ENCODE data around the gene KATNAL1.
A peak's percentile ranks its signal among the peaks of the same experiment; 100 is the strongest.
"Not testable (repeated sequence)": the region's sequence is repeated elsewhere in the genome, so short reads cannot be mapped to it uniquely, and the experiment has no call there.

The KATNAL1 gene

DNA sequence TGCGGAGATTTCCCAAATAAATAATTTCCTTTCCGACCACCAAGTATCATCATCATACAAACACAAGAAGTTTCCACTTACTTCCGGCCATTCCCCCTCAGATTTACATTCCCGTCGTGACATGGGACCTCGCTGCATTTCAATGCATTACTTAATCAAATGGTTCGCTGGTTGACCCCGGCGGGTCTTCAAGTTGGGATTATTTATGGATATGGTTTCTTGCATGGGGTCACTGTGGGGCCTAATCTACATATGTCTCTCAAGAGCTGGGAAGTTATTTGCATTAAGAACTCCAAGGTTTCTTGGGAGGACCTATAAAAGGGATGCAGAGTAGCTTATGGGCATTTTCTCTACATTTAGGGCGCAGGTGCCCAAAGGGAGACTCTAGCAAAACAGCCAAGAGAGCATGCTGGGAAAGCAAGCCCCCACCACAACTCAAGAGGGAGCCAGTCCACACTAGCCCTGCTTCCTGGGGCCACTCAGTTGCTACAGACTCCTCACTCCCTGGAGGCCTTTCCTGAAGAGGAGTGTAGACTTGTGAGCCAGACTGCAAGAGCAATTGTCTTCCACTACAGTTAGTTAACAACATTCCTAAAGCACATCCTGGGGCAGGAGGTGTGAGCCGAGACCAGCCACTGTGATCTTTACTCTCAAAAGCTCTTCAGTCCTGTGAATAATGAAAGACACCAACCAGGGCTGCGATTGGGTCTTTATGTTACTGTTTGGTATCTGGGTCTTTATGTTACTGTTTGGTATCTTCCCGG is 125.3 kb downstream of the KATNAL1 start:
- no peak overlapping the region for H3K4me3 ChIP-seq (replicated peaks in 1 of 2; ENCODE audit: low read depth in 2 of 2, low read length in 2 of 2)
- no peak for DNase-seq (ENCODE audit: low read depth in 2 of 2)
- TF ChIP-seq, protein P1, sequence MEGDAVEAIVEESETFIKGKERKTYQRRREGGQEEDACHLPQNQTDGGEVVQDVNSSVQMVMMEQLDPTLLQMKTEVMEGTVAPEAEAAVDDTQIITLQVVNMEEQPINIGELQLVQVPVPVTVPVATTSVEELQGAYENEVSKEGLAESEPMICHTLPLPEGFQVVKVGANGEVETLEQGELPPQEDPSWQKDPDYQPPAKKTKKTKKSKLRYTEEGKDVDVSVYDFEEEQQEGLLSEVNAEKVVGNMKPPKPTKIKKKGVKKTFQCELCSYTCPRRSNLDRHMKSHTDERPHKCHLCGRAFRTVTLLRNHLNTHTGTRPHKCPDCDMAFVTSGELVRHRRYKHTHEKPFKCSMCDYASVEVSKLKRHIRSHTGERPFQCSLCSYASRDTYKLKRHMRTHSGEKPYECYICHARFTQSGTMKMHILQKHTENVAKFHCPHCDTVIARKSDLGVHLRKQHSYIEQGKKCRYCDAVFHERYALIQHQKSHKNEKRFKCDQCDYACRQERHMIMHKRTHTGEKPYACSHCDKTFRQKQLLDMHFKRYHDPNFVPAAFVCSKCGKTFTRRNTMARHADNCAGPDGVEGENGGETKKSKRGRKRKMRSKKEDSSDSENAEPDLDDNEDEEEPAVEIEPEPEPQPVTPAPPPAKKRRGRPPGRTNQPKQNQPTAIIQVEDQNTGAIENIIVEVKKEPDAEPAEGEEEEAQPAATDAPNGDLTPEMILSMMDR (IDR thresholded peaks at IDR 0.05; ENCODE audit: low read depth, low read length) = no peak

DNA sequence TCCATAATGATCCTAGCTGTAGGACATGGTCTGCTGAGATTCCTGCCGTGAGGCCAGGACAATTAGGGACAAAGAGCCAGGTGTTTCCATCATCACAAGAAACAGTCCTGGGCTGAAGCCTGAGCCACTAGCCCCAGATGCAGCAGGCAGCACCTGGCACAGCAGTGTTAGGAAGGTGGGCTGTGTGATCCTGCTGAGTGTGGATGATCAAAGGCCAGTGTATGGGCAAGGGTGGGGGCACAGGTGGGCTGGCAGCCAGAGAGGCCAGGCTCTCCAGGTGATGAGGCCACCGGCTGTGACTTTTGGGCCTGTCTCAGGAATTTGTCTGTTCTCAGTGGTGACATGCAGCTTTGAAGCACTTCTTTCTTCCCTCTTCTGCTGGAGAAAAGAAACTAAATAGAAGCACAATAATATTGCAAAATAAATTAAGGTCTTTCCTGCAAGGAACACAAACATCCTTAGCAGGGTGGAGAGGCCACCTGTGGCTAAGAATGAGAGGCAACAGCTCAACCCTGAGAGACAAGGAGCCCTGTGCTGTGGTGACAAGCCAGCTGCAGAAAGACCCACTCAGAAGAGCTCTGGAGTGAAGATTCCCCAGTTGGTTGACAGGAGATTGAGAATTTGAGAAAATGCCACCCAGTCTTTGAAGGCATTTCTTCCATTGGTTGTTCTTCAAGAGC is 127.6 kb downstream of the KATNAL1 start:
- DNase-seq (ENCODE audit: low read depth in 2 of 2) = no peak
- TF ChIP-seq, protein P1 (IDR thresholded peaks at IDR 0.05; ENCODE audit: low read depth, low read length) = no peak
- H3K4me3 ChIP-seq (replicated peaks in 1 of 2; ENCODE audit: low read depth in 2 of 2, low read length in 2 of 2) = no peak overlapping the region

DNA sequence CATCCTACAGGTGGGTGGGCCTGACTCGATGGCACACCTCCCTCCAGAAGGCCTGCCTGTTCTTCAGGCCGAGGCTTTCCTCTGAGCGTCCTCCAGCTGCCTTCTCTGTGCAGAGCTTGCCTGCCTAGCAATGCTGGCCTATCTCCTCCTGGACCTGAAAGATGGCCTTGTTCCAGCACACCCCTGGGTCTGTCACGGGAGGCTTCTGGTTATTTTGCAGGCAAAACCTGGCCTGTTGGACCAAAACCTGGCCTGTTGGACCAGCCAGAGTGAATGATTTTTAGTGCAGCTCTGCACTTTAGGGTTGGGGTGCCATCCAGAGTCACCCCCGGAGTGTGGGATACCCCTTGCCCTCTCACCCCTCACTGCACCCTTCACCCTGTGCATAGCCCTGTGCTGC is 128.4 kb downstream of the KATNAL1 start:
- H3K4me3 ChIP-seq (replicated peaks in 1 of 2; ENCODE audit: low read depth in 2 of 2, low read length in 2 of 2) = no peak overlapping the region
- no peak for DNase-seq (ENCODE audit: low read depth in 2 of 2)
- TF ChIP-seq, protein P1 (IDR thresholded peaks at IDR 0.05; ENCODE audit: low read depth, low read length) = no peak

DNA sequence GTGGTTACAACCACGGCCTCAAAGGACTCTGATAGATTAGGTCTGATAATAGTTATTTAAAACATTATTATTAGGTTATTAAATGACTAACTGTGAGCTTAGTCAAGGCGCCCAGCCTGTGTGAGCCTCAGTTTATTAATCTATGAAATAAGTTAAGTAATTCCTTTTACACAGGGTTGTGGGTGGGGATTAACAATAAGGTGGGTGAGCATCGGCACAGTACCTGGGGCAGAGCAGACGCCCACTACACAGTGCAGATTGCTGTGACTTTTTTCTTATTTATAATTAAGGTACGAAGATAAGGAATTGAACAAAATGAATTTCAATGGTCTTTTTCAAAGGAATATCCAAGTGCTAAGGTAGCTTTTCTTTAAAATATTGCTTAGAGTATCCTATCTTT is 132.2 kb downstream of the KATNAL1 start:
- no peak for DNase-seq (ENCODE audit: low read depth in 2 of 2)
- no peak overlapping the region for H3K4me3 ChIP-seq (replicated peaks in 1 of 2; ENCODE audit: low read depth in 2 of 2, low read length in 2 of 2)
- TF ChIP-seq, protein P1 (IDR thresholded peaks at IDR 0.05; ENCODE audit: low read depth, low read length) = no peak

DNA sequence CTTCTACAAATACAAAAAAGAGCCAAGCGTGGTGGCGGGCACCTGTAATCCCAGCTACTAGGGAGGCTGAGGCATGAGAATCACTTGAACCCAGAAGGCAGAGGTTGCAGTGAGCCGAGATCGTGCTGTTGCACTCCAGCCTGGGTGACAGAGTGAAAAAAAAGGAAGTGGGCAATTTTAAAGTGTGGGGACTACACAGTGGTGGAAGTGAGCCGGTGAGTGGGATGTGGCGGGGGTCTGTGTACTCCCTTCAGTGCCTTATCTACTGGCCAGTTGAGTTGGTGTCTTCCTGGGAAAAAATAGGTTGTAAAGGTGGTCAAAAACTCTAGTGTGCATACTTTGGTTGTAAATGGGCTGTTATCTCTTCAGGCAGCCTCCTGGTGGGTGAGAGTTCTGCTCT is 133.1 kb downstream of the KATNAL1 start:
- DNase-seq (ENCODE audit: low read depth in 2 of 2); H3K4me3 ChIP-seq (replicated peaks in 1 of 2; ENCODE audit: low read depth in 2 of 2, low read length in 2 of 2): not testable (repeated sequence)

DNA sequence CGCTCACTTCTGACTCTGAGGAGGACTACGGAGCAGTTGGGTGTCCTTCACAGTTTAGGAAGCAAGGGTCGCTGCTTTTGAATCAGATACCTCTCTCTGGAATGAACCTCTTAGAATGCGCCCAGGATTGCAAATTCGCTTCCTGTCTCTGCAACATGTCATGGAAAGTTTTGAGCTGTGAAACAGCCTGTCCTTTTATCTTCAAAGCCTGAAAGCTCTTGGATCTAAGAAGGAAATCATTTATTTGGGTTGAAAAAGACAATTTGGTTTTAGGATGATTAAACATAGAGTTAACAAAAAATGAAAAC is 134.1 kb downstream of the KATNAL1 start:
- TF ChIP-seq, protein P1 (IDR thresholded peaks at IDR 0.05; ENCODE audit: low read depth, low read length) = no peak
- no peak overlapping the region for H3K4me3 ChIP-seq (replicated peaks in 1 of 2; ENCODE audit: low read depth in 2 of 2, low read length in 2 of 2)
- DNase-seq (ENCODE audit: low read depth in 2 of 2) = peak in 1 of 2 donors; percentile 32

DNA sequence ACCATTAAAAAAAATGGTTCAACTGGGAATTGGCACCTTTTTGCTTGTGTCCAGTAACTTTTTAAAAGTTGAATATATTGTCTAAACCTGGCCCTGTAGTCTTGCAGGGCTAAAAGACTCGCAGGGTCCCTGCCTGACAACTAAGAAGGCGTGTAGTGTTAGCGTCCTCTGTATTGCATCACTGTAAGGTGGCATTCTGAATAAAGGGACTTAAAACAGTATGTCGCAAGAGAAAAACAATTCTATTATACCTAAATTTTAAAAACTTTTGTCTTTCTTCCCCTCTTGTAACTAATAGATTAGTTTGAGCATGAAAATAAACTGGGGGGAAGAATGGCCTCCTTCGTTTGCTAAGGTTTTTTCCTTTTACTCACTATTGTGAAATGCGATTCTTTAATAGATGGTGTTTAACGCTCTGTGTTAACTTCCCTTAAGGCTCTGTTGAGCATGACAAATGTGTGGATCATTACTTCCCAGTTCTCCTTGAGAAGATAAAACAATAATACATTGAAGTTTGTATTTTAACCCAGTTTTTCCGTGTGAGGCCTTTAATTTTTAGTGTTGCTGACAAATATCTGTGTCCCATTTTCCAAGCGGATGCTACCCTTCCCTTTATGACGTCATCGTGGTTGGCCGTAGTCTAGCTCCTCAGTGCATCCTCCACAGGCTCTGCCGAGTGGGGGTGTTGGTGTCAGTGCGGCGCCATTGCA is 134.6 kb downstream of the KATNAL1 start:
- TF ChIP-seq, protein P1 (IDR thresholded peaks at IDR 0.05; ENCODE audit: low read depth, low read length) = no peak
- no peak overlapping the region for H3K4me3 ChIP-seq (replicated peaks in 1 of 2; ENCODE audit: low read depth in 2 of 2, low read length in 2 of 2)
- peak in 1 of 2 donors; percentile 28 for DNase-seq (ENCODE audit: low read depth in 2 of 2)

Measured in cardiac fibroblast (primary cell).